NK-92 treated with Interleukin-12 subunit alpha and Interleukin-12 subunit beta, amount 100 ng/mL, for 24 hours (cell line): Measurements from ENCODE around the gene AMDHD2.
"Not testable (repeated sequence)": the region's sequence is repeated elsewhere in the genome, so short reads cannot be mapped to it uniquely, and the experiment has no call there.

Source experiments
- DNase-seq: peaks from one replicate; lab custom pipeline; 2025; lab: John Stamatoyannopoulos, UW

Gene AMDHD2, protein sequence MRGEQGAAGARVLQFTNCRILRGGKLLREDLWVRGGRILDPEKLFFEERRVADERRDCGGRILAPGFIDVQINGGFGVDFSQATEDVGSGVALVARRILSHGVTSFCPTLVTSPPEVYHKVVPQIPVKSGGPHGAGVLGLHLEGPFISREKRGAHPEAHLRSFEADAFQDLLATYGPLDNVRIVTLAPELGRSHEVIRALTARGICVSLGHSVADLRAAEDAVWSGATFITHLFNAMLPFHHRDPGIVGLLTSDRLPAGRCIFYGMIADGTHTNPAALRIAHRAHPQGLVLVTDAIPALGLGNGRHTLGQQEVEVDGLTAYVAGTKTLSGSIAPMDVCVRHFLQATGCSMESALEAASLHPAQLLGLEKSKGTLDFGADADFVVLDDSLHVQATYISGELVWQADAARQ

DNA sequence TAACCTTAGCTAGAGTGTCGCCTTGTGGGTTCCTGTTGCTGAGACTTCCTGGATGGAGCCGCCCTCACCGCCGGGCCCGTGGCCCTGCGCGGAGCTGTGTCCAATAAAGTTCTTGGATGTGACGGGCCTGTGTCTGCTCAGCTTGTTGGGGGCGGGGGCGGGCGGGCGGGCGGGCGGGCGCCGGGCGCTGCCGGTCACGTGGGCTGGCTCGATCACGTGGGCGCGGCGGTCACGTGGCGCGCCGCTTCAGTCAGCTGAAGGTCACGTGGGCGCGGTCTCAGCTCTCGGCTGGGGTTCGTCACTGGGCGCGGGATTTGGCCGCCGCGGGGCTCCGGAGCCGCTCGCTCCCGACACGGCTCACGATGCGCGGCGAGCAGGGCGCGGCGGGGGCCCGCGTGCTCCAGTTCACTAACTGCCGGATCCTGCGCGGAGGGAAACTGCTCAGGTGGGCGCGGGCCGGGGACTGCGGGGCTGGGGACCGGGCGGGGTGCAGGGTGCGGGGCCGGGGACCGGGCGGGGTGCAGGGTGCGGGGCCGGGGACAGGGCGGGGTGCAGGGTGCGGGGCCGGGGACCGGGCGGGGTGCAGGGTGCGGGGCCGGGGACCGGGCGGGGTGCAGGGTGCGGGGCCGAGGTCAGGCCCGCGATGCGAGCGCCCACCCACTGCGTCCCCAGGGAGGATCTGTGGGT, at the start of gene AMDHD2:
AMDHD2 (plus strand) TSS at position 275 of the 687 bp plus-strand sequence; CDS start at position 363, 88 bp downstream.
- DNase-seq: peak; percentile 77

DNA sequence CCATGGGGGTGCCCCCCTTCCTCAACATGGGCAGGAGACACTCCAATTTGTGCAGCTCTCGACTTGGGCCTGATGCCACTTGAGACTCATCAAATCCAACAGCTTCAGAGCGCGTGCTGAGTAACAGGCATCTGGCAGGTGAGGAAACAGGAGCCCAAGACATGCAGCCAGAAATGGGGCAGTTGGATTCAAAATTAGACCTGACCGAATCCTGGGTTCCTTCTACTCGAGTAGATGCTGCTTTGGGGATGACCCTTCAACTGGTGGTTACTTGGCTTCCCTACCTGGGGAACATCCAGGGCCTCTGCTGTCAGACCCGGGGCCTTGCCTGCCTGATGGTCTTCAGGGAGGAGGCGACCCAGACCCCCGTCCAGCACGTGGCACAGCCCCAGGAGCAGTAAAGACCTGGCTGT, 49.6 kb upstream of the AMDHD2 start:
- DNase-seq: no peak

DNA sequence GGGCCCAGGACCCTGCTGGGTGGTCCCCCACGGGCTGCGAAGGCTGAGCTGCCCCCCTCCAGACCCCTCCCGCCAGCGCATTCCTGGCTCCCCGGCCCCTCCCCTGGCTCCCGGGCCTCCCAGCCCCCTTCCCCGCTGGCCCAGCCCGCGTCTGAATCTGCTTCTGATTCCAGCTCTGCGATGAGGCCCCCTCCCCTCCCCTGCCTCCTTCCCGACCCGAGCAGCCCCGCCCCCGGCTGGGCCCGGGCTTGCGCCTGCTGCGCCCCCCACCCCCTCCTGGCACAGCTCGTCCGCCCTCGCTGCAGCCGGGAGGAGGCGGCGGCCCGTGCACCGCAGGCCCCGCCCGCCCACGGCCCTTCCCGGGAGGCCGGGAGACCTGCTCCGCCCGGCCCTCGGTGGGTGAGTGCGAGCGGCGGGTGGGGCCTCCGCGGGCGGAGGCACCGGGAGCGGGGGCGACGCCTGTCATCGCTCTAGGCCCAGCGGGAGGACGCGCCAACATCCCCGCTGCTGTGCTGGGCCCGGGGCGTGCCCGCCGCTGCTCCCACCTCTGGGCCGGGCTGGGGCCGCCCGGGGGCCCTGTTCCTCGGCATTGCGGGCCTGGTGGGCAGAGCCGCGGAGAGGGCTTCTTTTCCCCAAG, 49.0 kb upstream of the AMDHD2 start, which contains the start of gene NTN3:
NTN3 (plus strand) TSS at position 282 of the 637 bp plus-strand sequence. CDS start 405 bp downstream, outside the sequence.
- DNase-seq: no peak

DNA sequence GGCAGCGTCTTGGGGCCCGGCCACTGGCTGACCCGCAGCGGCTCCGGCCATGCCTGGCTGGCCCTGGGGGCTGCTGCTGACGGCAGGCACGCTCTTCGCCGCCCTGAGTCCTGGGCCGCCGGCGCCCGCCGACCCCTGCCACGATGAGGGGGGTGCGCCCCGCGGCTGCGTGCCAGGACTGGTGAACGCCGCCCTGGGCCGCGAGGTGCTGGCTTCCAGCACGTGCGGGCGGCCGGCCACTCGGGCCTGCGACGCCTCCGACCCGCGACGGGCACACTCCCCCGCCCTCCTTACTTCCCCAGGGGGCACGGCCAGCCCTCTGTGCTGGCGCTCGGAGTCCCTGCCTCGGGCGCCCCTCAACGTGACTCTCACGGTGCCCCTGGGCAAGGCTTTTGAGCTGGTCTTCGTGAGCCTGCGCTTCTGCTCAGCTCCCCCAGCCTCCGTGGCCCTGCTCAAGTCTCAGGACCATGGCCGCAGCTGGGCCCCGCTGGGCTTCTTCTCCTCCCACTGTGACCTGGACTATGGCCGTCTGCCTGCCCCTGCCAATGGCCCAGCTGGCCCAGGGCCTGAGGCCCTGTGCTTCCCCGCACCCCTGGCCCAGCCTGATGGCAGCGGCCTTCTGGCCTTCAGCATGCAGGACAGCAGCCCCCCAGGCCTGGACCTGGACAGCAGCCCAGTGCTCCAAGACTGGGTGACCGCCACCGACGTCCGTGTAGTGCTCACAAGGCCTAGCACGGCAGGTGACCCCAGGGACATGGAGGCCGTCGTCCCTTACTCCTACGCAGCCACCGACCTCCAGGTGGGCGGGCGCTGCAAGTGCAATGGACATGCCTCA, 48.3 kb upstream of the AMDHD2 start:
- DNase-seq: no peak

DNA sequence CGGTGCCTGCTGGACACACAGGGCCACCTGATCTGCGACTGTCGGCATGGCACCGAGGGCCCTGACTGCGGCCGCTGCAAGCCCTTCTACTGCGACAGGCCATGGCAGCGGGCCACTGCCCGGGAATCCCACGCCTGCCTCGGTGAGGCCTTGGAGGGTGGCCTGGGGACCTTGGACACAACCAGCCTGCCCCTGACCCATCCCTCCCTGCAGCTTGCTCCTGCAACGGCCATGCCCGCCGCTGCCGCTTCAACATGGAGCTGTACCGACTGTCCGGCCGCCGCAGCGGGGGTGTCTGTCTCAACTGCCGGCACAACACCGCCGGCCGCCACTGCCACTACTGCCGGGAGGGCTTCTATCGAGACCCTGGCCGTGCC, 47.7 kb upstream of the AMDHD2 start:
- no peak for DNase-seq

DNA sequence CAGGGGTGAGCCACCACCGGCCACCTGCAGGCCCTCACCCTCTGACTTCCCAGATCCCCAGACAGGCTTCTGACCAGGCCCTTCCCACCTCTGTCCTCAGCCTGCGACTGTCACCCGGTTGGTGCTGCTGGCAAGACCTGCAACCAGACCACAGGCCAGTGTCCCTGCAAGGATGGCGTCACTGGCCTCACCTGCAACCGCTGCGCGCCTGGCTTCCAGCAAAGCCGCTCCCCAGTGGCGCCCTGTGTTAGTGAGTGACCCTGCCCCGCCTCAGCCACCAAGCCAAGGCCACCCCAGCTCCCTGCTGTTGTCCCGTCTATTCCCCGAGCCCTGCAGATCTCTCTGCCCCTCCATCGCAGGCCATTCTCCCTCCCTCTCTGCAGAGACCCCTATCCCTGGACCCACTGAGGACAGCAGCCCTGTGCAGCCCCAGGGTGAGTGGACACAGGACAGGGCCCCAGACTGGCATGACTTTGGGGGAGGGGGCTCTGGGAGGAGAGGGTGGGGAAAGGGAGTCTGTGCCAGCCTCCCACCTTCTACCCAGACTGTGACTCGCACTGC, 47.2 kb upstream of the AMDHD2 start:
- DNase-seq: no peak

DNA sequence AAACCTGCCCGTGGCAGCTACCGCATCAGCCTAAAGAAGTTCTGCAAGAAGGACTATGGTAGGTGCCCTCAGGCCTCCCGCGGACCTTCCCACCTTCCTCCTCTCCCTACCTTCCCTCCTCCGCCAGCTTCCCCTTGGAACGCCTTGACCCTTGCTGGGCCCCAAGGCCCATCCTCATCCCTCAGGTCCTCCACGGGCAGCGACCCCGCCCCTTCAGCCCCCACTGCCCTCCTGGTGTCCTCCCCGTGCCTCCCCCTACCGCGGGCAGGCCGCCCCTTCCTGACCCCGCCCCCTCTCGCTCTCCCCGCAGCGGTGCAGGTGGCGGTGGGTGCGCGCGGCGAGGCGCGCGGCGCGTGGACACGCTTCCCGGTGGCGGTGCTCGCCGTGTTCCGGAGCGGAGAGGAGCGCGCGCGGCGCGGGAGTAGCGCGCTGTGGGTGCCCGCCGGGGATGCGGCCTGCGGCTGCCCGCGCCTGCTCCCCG, 46.7 kb upstream of the AMDHD2 start:
- no peak for DNase-seq

DNA sequence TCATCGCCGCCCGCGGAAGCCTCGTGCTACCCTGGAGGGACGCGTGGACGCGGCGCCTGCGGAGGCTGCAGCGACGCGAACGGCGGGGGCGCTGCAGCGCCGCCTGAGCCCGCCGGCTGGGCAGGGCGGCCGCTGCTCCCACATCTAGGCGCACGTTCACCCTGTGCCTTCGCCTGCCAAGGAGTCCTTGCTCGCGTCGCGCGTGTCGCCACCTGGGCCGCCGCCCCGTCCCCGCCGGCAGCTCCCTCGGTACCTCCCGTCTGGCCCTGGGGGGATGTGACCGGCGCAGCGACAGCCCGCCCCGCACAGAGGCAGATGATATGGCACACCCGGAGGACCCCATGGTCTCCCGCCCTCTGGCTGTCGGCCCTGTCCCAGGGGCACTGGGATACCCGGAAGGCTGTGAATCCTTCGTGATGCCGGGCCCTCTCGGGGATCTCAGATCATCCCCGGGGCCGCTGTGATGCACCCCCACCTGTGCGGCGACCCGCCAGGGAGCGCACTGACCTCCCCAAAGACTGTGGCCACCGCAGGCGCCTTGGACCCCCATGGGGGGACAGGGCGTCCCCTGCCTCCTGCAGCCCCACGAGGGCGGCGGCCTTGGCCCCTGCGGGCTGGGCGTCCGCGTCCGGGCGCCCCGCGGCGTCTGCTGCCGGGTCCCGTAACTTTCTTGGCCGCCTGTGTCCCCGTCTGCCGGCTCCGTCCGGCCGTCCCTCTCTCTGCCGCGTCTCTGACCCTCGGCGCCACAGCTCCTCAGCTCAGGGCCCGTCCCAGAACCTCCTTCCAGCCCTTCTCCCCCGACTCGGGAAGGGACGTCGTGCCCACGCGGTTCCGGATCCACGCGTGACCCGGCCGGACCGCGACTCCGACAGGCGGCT, 45.9 kb upstream of the AMDHD2 start:
- DNase-seq: peak; percentile 30

DNA sequence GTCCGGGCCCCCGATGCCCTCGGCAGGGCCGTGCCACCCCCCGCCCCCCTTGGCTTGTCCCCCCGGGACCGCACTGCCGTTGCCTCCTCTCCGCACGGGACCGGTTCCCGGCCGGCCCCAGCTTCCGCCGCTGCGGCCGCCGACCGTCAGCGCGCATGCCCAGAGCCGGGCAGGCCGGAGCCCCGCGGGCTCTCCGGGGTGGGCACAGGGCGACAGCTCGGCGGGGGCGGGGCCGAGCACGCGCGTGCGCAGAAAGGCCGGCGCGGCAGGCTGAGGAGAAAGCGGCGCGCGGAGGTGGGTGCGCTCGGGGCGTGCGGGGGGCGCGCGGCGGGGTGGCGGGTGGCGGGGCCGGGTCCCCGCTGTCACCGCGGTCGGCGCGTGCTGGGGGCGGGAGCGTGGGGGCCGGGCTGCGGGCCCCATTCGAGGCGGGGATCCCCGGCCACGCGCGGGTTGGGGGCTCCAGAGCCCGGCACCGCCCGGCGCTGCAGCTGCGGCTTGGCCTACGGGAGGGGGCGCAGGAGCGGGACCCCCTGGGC, 45.2 kb upstream of the AMDHD2 start, which contains the start of gene TBC1D24:
TBC1D24 (plus strand) TSS at position 251 of the 536 bp plus-strand sequence. CDS start 21,022 bp downstream, outside the sequence.
- DNase-seq: peak; percentile 82

DNA sequence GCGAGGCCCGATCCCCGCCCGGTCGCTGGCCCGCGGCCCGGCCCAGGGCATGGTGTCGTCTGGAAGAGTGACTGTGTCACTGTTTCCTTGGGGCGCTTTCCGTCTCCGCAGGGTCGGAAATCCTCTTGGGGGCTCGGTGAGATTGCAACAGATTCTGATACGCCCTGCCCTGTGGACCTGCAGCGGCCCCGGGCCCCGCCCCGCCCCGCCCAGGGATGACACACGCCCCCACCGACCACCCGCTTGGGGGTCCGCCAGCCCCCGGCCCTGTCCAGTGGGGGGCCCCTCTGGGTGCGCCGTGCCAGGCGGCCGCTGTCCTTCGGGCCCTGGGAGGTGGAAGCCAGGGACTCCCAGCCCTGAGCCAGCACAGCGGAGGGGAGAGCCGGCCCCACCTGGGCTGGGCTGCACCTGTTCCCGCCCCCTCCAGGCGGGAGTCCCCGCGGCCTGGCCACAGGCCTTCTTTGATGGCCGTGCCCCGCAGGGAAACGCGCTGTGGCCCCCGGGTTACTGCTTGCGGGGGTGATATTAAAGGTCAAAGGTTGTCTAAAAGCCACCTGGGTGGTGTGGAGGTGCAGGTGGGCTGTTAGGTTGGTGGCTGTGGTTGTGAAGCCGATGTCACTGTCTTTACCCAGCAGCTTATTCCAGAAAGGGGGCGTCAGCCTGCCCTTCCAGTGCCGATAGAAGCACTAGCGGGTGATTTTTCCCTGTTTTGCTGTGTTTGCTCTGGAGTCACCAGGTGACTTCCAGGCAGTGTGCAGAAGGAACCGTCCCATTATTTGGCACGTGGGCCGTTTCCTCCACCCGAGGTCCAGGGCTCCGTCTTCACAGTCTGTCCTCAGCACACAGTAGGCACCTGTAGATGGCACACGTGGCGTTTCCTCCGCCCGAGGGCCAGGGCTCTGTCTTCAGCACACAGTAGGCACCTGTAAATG, 44.5 kb upstream of the AMDHD2 start:
- no peak for DNase-seq

DNA sequence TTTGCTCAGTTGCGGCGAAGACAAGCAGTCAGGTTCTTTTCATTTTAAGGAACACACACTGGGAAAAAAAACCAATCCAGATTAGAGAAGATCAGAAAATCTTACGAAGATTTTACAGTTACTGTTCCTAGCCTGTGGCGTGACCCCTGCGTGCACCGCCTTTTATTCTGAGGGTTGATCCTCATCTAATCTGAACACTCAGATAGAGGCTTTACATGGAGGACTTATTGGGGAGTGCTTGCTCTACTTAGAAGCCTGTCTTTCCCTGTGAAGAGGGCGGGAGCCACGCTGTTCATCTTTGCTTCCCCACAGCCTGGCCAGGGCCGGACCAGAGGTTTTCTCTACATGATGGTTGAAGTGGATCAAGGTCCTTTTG, 43.8 kb upstream of the AMDHD2 start:
- DNase-seq: no peak

DNA sequence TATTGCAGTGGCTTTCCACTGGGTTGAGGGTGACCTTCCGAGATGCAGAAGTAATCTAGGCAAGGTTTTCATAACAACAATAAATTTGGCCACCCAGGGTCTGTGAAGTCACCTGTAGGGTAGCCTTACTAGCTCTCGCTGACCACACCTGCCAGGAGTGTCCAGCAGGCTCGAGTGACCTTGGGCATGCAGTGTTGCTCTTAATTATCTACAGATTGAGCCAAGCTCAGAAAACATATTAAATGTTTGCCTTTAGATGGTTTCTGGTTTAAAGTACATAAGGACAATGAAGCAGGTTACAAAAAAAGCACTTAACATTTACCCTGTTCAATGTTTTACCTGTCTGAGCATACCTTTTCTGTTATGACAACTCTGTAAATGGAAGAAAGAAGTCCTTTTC, 43.4 kb upstream of the AMDHD2 start:
- DNase-seq: no peak

DNA sequence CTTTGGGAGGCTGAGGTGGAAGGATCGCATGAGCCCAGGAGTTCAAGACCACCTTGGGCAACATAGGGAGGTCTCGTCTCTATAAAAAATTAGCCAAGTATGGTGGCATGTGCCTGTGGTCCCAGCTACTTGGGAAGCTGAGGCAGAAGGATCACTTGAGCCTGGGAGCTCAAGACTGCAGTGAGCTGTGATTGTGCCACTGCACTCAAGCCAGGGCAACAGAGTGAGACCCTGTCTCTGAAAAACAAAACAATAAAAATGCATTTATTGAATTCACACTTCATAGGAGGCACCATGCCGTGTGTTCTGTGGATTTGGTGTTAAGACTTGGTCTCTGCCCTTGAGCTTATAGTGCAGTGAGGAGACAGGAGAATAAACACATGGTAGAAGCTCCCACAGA, 42.8 kb upstream of the AMDHD2 start:
- DNase-seq: no peak

DNA sequence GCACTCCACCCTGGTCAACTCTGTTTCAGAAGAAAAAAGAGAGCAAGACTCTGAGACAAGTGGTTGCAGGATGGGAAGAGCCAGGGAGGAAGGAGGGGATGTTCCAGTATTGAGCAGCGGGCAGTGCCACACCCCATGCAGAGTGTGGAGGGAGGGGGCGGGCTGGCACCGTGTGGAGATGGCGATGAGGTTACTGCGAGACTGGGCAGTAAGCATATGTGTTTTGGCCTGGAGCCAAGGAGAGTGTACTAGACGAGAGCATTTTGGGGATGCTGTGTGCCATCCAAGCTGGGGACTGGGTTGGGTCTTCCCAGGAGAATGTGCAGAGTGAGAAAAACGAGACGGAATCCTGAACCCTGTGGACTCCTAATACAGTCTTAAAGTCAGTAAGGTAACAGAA, 41.9 kb upstream of the AMDHD2 start:
- DNase-seq: no peak

DNA sequence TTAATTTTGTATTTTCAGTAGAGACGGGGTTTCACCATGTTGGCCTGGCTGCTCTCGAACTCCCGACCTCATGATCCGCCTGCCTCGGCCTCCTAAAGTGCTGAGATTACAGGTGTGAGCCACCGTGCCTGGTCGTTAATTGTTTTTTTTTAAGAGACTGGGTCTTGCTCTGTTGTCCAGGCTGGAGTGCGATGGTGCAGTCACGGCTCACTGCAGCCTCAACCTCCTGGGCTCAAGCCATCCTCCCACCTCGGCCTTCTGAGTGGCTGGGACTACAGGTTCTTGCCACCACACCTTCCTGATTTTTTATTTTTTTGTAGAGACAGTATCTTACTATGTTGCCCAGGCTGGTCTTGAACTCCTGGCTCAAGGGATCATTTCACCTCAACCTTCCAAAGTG, 40.2 kb upstream of the AMDHD2 start:
- not testable (repeated sequence) for DNase-seq

DNA sequence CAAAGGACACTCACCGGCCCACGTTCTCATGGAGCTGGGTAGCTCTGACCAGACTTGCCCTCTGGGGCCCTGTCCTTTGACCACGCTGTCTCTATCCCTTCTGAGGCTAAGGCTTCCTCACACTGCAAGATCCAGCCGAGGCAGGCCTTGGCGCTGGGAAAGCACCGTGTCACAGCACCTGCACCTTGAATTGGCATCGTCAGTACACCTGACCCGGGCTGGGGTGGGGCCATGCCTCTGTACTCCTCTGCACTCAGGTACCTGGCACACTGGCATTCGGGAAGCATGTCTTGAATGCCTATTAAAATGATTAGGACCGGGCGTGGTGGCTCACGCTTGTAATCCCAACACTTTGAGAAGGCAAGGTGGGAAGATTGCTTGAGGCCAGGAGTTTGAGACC, 39.2 kb upstream of the AMDHD2 start:
- DNase-seq: no peak

DNA sequence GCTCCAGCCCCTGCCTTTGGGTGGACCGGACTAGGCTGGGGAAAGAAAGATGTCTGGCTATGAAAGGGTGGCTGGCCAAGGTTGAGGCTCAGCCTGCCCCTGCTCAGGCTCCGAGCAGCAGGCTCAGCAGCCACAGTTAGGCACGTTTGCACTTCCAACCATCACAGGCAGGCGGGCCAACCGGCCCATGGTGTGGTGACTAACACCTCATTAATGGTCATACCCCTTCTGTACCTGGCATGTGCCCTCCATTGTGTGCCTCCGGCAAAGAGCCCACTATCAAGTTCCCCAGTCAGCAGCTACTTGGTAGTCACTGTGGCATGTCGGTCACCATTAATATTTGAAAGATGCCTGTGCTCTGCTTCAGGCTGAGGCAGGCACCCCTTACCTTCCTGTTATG, 38.5 kb upstream of the AMDHD2 start:
- no peak for DNase-seq

DNA sequence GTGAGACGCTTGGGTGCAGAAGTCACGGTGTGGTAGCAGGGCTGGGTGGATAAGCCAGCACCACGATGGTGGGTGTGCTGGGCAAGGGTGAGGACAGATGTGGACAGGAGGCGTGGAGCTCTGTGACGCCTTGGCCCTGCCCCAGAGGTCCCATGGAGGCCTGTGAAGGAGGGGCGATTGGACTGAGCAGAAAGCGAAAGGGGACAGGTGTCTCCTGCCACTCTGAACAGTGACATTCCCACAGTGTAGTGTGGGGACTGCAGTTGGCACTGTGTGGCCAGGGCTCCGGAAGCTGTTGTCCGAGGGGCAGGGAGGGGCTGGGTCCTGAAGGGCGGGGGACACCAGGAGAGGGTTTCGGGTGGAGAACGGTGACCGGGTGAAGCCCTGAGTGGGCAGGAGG, 37.9 kb upstream of the AMDHD2 start:
- no peak for DNase-seq
